Skin epidermis (tissue), 12 donors: Measurements from ENCODE around the gene SLC3A2.
"Not testable (repeated sequence)": the region's sequence is repeated elsewhere in the genome, so short reads cannot be mapped to it uniquely, and the experiment has no call there.

Source experiments
- H3K27ac ChIP-seq, 21 experiments: fragments of 200-600 bp; sonication (generic) in 11 of 21; one replicate each; pipeline ENCODE4 v1.5.0; 2020; ENCODE audit warnings: mild to moderate bottlenecking in 3 of 21, inconsistent platforms in 2 of 21, moderate library complexity in 2 of 21
- H3K4me3 ChIP-seq, 7 experiments: fragments of 200-600 bp; sonication (generic) in 2 of 7; one replicate each; pipeline ENCODE4 v1.5.0; 2020; ENCODE audit warnings: inconsistent platforms in 2 of 7, mild to moderate bottlenecking in 2 of 7, moderate library complexity in 1 of 7

The SLC3A2 gene

DNA sequence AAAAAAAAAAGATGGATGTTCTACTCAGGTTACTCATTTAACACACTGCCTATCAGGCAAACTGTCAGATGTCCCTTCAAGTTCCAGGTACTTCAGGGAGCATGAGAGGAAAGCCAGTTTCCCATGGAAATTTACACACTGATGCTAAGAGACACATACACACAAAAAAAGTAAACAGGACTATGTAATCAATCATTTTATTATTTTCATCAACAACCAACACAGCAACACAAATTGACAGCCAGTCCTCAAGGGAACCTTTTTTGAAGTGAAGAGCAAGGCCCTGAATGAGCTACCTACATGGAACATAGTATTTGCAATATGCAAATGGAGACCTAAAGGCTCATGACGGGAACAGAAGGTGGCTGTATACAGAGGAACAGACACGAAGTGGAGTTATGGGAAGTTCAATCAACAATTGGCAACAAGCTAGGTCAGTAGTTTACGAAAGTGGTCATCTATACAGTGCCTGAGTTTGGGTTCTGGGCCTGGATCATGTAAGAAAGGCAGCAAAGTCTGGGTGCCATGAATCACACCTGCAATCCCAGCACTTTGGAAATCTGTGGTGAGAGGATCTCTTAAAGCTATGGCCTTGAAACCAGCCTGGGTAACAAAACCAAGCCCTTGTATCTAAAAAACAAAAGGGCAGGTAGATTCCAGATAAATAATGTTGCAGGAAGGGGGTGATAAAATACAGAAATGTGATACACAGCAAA, 28.7 kb upstream of the SLC3A2 start:
- Histone ChIP-seq H3K4me3 (no peak overlapping the region), H3K27ac (peak overlapping the region in 1 of 21 experiments; percentile 17)

DNA sequence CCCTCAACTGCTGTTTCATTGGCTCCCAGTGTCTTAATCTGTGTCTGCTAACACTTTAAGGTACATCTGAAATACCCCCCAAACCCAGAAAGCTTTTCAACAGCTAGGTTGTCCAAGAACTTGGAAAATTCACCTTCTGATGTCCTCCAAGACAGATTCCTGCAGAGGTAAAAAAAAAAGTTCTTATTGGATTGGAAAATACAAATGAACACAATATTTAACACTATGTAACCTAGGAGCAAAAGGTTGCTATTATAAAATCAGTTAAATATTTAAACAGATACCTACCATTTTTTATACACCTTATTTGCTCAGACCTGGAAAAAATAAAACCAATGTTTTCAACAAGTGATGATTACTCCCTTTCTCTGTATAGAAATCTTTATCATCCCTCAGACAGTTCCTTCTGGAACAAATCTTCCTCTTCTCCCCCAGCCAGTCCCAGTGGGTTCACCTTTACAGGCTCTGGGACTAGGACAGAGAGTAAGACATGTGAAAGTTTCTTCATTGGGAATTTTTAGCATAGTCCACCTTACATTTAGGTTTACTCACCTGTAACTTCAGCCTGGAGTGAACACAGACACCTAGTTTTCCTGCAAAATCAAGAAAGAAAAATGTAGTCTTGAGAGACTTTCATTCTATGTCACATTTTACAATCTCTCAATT, 28.0 kb upstream of the SLC3A2 start:
- H3K27ac ChIP-seq: peak overlapping the region in 1 of 21 experiments; percentile 90
- H3K4me3 ChIP-seq: peak overlapping the region in 1 of 7 experiments; percentile 75

DNA sequence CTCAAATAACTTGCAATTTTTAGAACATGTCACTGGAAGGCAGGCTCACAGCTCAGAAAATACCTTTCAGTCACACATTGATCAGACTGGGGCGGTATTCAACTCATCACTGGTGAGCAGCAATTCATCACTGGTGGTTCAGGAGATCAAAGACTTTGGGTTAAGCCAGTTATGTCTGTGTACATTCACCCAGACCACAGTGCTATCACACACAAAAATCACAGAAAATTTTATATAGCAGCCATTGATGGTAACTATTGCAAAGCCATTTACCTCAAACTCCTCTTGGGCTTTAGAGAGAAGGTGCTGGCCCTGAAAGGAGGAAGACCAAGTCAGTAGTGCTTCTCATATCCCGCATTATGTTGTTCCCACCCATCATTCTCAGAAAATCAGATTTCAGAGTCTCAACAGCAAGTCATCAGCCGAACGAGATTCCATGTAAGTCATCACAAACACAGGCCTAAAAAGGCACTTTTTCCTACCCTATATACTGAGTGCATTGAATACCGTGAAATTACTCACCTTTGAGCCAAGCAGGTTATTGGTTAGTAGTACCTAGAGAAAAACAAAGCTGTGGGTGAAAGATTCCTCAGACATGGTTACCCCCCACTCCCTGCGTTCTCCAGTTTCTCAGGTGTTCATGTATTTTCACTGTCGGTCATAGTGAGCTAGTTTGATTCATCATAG, 27.3 kb upstream of the SLC3A2 start:
- peak overlapping the region in 4 of 21 experiments; percentile 29 to 90 (median 70) for H3K27ac ChIP-seq
- H3K4me3 ChIP-seq: peak overlapping the region in 6 of 7 experiments; percentile 48 to 88 (median 70)

DNA sequence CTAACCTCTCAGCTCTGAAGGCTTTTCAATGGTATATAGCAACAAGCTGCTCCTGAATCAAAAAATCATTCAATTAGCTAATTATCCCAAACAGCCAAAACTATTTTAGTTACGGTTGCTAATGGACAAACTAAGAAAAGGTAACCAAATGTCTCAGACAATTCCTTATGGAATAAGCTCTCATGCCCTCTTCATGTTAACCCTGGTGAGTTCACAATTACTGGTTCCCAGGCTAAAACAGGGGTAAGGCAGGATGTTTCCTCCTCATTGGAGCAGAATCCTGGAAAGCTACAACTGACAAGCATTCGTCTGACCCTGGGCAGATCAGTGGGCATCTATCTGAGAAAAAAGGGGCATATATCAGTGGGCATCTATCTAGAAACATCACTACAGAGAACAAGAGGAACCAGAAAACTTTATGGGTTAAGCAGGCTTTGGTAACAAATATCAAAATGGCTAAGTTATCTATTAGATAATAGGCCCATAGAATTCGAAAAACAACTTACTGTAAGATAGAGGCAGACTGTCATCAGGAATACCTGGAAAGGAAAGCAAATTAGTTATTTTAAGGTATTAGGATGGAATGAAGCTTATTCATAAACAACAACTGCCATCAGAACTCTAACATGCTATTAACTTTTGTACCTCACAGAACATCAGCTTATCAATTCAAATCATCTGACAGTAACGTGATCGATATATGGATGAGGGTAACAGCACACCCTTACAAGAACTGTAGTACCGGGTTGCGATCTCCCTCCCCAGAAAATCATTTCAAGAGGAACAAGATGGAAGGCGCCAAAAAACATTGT, 26.5 kb upstream of the SLC3A2 start:
- Histone ChIP-seq H3K27ac (peak overlapping the region in 13 of 21 experiments; percentile 50 to 92 (median 86)), H3K4me3 (peak overlapping the region; percentile 43 to 88 (median 64))

DNA sequence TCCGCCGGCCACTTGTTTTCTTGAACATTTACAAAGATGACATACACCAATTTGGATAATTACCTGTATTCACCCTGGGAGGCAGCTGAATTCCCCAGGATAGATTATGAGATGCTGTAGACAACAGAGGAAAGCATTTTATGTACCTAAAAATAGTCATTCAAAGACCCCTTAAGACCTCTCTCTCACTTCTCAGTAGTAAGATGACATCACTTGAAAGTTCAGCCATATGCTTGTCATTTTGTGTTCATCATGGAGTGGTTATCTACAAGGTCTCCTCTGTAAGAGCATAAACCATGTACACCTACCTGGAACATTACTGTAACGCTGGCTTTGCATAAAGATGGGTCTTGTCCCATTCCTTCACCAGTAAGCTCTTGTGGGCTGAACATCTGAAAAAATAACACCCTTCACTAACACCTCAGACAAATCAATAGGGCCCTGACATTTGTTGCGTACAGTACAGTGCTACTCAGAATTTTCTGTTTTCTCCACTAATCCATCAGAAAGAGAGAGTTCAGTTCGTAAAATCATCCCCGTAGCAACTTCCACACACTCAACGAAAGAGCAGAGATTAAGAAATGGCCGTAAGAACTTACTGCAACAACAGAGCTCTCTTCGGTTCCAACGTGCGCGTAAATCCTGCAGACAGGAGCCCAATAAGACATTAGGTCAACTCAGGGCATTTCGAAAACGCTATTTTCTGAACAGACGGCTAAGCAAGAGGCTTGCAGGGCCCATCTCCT, 25.7 kb upstream of the SLC3A2 start:
- H3K4me3 ChIP-seq: peak overlapping the region; percentile 43 to 88 (median 64)

DNA sequence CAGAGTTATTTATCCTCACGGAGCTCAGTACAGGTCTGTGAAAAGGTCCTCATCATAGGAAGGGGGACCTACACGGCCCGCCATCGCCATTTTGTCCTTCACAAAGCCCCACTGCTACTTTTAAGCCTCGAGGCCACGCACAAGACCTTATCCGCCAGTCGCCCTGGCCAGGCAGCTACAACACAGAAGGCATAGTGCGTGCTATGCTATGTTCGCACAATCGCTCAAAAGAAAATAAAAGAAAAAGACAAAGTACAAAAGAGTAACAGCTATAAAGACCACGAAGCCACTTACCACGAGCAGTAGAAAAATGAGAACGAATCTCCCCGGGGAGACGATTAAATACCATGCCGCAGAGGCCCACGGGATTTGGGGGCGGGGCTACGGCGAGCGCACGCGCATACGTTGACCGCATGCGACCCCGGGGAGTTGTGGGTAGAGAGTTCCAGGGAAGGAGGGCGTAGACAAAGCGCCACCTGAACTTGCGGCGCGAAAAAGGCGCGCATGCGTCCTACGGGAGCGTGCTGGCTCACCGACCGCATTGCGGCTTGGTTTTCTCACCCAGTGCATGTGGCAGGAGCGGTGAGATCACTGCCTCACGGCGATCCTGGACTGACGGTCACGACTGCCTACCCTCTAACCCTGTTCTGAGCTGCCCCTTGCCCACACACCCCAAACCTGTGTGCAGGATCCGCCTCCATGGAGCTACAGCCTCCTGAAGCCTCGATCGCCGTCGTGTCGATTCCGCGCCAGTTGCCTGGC, 24.9 kb upstream of the SLC3A2 start:
- Histone ChIP-seq H3K27ac (peak overlapping the region; percentile 48 to 92 (median 86)), H3K4me3 (peak overlapping the region; percentile 43 to 88 (median 64))

More for the DNA sequence above, 25.7 kb upstream of the SLC3A2 start:
- peak overlapping the region; percentile 28 to 92 (median 86) for H3K27ac ChIP-seq

DNA sequence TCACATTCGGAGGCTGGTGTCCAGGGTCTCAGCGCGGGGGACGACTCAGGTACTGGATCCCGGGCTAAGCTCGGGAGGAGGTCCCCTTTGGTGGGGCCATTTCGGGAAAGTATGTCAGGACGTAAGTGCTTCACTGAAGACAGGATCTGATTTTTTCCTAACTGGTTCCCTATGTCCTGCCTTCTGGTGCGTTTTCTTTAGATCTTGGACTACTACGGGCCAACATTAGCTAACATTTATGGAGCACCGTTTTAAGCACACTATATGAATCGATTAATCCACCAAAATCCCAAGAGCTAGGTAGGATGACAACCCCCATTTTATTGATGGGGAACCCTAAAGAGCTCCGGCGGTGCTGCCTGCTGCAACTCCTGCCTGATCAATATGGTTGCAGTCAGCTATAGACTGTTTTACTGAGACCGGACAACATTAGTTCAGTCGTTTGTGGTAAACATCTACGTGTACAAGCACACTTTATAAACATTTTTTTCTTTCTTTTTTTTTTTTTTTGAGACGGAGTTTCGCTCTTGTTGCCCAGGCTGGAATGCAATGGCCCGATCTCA, 24.3 kb upstream of the SLC3A2 start:
- Histone ChIP-seq H3K4me3 (peak overlapping the region; percentile 43 to 88 (median 64)), H3K27ac (peak overlapping the region in 20 of 21 experiments; percentile 48 to 91 (median 80))

DNA sequence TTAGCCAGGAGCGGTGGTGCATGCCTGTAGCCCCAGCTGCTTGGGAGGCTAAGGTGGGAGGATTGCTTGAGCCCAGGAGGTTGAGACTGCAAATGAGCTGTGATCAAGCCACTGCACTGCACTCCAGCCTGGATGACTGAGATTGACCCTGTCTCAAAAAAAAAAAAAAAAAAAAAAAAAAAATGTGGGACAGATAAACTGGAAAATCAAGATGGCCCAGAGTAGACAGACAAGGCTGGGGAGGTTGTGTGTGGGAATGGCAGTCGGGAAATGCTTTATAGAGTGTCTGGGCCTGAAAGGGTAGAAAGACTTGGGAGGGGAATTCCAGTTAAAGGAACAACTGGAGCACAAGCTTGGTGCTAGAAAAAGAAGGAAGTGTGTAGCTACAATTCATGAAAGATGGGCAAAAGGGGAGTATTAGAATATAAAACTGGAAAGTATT, 23.1 kb upstream of the SLC3A2 start:
- Histone ChIP-seq H3K27ac (peak overlapping the region in 19 of 21 experiments; percentile 2 to 90 (median 52)), H3K4me3 (no peak overlapping the region)

DNA sequence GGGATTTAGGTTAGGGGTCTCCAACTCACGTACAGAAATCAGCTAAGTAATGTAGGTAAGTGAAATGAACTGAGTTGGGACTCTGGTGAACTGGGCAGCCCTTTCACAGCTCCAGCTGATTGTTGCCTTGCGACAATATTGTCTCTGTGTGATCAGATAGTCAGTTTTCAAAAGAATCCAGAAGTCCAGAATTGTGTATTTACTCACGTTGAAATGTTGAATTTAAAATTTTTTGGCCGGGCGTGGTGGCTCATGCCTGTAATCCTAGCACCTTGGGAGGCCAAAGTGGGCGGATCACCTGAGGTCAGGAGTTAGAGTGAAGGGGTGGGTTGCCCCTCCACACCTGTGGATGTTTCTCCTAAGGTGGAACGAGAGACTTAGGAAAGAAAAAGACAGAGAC, 22.5 kb upstream of the SLC3A2 start:
- Histone ChIP-seq H3K4me3 (no peak overlapping the region), H3K27ac (peak overlapping the region in 19 of 21 experiments; percentile 15 to 90 (median 46))

DNA sequence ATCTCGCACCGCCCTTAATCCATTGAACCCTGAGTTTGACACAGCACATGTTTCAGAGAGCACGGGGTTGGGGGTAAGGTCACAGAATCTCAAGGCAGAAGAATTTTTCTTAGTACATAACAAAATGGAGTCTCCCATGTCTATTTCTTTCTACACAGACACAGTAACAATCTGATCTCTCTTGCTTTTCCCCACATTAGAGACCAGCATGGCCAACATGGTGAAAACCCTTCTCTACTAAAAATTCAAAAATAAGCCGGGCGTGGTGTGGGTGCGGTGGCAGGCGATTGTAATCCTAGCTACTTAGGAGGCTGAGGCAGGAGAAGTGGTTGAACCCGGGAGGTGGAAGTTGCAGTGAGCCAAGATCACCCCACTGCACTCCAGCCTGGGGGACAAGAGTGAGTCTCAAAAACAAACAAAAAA, 21.4 kb upstream of the SLC3A2 start:
- peak overlapping the region in 1 of 21 experiments; percentile 21 for H3K27ac ChIP-seq
- H3K4me3 ChIP-seq: not testable (repeated sequence)

DNA sequence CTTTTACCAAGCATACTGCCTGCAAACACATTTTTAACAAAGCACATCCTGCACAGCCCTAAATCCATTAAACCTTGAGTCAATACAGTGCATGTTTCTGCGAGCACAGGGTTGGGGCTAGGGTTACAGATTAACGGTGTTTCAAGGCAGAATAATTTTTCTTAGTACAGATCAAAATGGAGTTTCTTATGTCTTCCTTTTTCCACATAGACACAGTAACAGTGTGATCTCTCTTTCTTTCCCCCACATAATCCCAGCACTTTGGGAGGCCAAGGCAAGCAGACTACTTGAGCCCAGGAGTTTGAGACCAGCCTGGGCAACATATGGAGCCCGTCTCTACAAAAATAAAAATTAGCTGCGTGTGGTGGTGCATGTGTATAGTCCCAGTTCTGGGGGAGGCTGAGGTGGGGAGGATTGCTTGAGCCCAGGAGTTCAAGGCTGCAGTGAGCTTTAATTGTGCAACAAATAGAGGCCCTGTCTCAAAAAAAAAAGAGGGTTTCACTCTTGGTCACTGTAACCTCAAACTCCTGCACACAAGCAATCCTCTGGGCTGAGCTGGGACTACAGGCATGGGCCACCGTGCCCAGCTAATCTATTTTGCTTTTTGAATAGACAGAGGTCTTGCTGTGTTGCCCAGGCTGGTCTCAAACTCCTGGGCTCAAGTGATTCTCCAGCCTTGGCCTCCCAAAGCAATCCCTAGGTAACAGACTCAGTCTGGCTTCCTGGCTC, 19.7 kb upstream of the SLC3A2 start:
- no peak overlapping the region for H3K27ac ChIP-seq

DNA sequence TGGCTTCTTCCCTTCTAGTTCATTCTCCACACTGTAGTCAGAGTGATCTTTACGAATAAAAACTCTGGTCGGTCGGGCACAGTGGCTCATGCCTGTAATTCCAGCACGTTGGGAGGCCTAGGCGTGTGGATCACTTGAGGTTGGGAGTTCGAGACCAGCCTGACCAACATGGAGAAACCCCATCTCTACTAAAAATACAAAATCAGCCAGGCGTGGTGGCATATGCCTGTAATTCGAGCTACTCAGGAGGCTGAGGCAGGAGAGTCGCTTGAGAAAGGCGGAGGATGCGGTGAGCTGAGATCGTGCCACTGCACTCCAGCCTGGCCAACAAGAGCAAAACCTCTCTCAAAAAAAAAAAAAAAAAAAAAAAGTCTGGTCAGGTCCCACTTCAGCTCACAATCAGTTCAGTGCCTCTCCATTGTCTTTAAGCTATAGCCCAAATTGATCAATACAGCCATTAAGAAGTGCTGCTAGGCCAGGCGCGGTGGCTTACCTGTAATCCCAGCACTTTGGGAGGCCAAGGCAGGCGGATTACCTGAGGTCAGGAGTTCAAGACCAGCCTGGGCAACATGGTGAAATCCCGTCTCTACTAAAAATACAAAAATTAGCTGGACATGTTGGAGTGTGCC, 19.0 kb upstream of the SLC3A2 start:
- H3K27ac ChIP-seq, H3K4me3 ChIP-seq: not testable (repeated sequence)

More for the DNA sequence above, 19.7 kb upstream of the SLC3A2 start:
- H3K4me3 ChIP-seq: no peak overlapping the region

DNA sequence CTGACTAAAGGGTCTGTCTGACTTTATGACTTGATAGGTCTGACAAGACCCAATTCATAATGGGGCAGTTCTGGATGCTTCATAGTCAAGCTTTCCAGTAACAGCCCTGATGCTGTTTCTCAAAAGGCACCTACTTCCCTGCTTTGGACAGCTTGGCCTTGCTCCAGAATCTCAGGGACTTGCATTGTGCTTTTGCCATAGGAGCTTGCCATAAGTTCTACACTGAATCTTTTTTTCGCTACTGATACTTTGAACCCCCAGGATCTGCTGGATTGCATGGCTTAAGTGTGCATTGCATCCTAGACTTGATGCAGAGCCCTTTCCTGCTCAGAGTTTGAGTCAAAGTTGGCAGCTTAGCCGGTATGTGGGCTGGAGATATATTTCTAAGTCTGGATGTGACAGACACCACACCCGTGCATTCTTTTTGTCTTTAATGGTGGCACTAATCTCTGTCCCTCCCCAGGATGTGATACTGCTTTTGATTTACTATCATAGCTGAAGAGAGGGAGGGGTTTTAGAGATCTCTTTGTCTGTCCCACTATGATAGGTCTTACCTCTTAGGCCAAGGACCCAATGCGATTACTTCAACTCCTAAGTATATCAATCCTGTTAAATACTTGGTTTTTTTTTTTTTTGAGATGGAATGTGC, 16.9 kb upstream of the SLC3A2 start:
- no peak overlapping the region for H3K4me3 ChIP-seq

DNA sequence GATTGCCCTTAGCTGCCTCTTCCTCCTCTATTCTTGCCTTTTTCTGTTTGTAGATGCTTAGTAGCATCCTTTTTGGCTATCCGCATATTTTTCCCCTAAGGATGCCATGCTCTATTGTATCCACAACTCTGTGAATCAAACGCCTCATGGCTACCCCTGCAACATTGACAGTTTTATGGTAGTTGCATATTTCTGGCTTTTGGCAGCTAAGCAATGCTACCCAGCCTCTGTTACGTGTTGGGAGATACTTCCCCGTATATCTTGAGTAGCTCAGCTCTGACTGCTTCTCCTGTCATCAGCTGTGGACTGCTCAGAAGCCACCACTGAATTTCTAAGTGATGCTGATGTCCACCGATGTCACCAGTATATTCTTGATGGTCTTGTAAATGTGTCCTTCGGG, 15.1 kb upstream of the SLC3A2 start:
- H3K27ac ChIP-seq: no peak overlapping the region
- no peak overlapping the region for H3K4me3 ChIP-seq

More for the DNA sequence above, 16.9 kb upstream of the SLC3A2 start:
- H3K27ac ChIP-seq: peak overlapping the region in 2 of 21 experiments; percentile 3 to 27

DNA sequence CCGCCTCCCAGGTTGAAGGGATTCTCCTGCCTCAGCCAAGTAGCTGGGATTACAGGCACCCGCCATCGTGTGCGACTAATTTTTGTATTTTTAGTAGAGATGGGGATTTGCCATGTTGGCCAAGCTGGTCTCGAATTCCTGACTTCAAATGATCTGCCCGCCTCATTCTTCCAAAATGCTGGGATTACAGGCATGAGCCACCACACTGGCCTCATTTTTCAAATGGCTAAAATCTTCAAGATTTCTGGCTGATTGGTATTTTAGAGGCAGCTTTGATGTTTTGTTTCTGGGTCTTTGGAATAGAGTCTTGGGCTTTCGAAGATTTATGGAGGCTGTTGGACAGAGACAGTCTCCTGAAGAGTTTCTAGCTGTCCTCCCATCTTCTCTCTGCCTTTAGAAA, 5.8 kb upstream of the SLC3A2 start:
- Histone ChIP-seq H3K4me3 (no peak overlapping the region), H3K27ac (no peak overlapping the region)
